CD14-positive monocyte (primary cell): ENCODE results near the gene CXCR4. TPM values are rescaled to one million over a fixed set of nuclear protein-coding genes. Genes with fewer than 3 reads are reported as not detected.

Experiments
- DNase-seq, 3 donors: peaks; one replicate each; pipeline ENCODE4 v3.0.0-alpha.2; 2011 to 2022
- H2AFZ ChIP-seq: 2 replicates; pipeline ENCODE4 v1.6.0; 2012; ENCODE audit warnings: mild to moderate bottlenecking, low read depth, low read length, inconsistent platforms; ENCODE audit not compliant: insufficient read depth, poor library complexity, severe bottlenecking
- H3K27ac ChIP-seq, 2 donors: 1 replicate in 1 of 2; 2 replicates in 1 of 2; pipeline ENCODE4 v1.5.1; 2012 to 2013; ENCODE audit warnings: low read length in 2 of 2, control low read depth in 1 of 2, inconsistent platforms in 1 of 2, low read depth in 1 of 2, mild to moderate bottlenecking in 1 of 2
- H3K27me3 ChIP-seq, 2 donors: one replicate each; pipeline versions ENCODE4 v1.6.0 to v1.6.1; 2011 to 2013; ENCODE audit warnings: low read length in 2 of 2; ENCODE audit not compliant: control insufficient read depth in 2 of 2, insufficient read depth in 2 of 2
- H3K36me3 ChIP-seq, 2 donors: replicated peaks in 1 of 2; 1 replicate in 1 of 2; 2 replicates in 1 of 2; pipeline versions ENCODE4 v1.5.1 to v1.6.1; 2012 to 2013; ENCODE audit warnings: low read length in 2 of 2, control low read depth in 1 of 2, inconsistent platforms in 1 of 2, mild to moderate bottlenecking in 1 of 2; ENCODE audit not compliant: insufficient read depth in 2 of 2, control insufficient read depth in 1 of 2
- H3K4me1 ChIP-seq, 2 donors: 1 replicate in 1 of 2; 2 replicates in 1 of 2; pipeline versions ENCODE4 v1.5.1 to v1.6.1; 2012 to 2013; ENCODE audit warnings: low read length in 2 of 2, control low read depth in 1 of 2, inconsistent platforms in 1 of 2, mild to moderate bottlenecking in 1 of 2, moderate library complexity in 1 of 2; ENCODE audit not compliant: insufficient read depth in 2 of 2, control insufficient read depth in 1 of 2
- H3K4me2 ChIP-seq: replicated peaks from 2 replicates; pipeline ENCODE3; 2012; ENCODE audit warnings: low read length, moderate library complexity, mild to moderate bottlenecking; ENCODE audit not compliant: poor library complexity, severe bottlenecking; ENCODE audit errors: extremely low read depth
- H3K4me3 ChIP-seq, 3 experiments: fragments of 200-600 bp in 1 of 3; sonication (generic) in 1 of 3; replicated peaks in 1 of 3; 1 replicate in 2 of 3; 2 replicates in 1 of 3; pipeline ENCODE4 v1.5.1; 2011 to 2013; ENCODE audit warnings: low read length in 3 of 3, mild to moderate bottlenecking in 3 of 3, control low read depth in 2 of 3, low read depth in 2 of 3, inconsistent platforms in 1 of 3, moderate library complexity in 1 of 3
- H3K79me2 ChIP-seq: 2 replicates; pipeline ENCODE4 v1.6.0; 2012; ENCODE audit warnings: mild to moderate bottlenecking, control low read depth, inconsistent platforms, low read length, moderate library complexity; ENCODE audit not compliant: insufficient read depth
- H3K9ac ChIP-seq: 2 replicates; pipeline ENCODE4 v1.6.0; 2017; ENCODE audit warnings: low read length, mild to moderate bottlenecking; ENCODE audit not compliant: insufficient read depth, poor library complexity, severe bottlenecking
- H3K9me3 ChIP-seq, 2 donors: replicated peaks in 1 of 2; 1 replicate in 1 of 2; 2 replicates in 1 of 2; pipeline versions ENCODE4 v1.5.1 to v1.6.1; 2012 to 2013; ENCODE audit warnings: low read length in 2 of 2, control low read depth in 1 of 2; ENCODE audit not compliant: control insufficient read depth in 1 of 2, insufficient read depth in 1 of 2
- H4K20me1 ChIP-seq: 2 replicates; pipeline ENCODE4 v1.6.0; 2012; ENCODE audit warnings: mild to moderate bottlenecking, low read length, control low read depth, moderate library complexity; ENCODE audit not compliant: insufficient read depth
- H3K27ac Mint-ChIP-seq, 7 donors: one replicate each; pipeline ENCODE4 v1.8.0; 2020; ENCODE audit warnings: mild to moderate bottlenecking in 7 of 7, mixed read lengths in 7 of 7, moderate library complexity in 6 of 7, inconsistent platforms in 2 of 7
- H3K27me3 Mint-ChIP-seq, 3 donors: one replicate each; pipeline ENCODE4 v1.8.0; 2021 to 2022; ENCODE audit warnings: low read depth in 3 of 3, mild to moderate bottlenecking in 3 of 3, mixed read lengths in 3 of 3, moderate library complexity in 3 of 3, inconsistent platforms in 1 of 3
- H3K36me3 Mint-ChIP-seq, 2 donors: one replicate each; pipeline ENCODE4 v1.8.0; 2020; ENCODE audit warnings: mixed read lengths in 2 of 2, inconsistent platforms in 1 of 2, mild to moderate bottlenecking in 1 of 2
- H3K4me1 Mint-ChIP-seq: one replicate; pipeline ENCODE4 v1.8.0; 2020; ENCODE audit warnings: mild to moderate bottlenecking, mixed read lengths
- H3K4me3 Mint-ChIP-seq, 2 donors: one replicate each; pipeline ENCODE4 v1.8.0; 2020; ENCODE audit warnings: mild to moderate bottlenecking in 2 of 2, mixed read lengths in 2 of 2, moderate library complexity in 1 of 2
- H3K9me3 Mint-ChIP-seq, 7 donors: one replicate each; pipeline ENCODE4 v1.8.0; 2020 to 2022; ENCODE audit warnings: mixed read lengths in 7 of 7, mild to moderate bottlenecking in 6 of 7, moderate library complexity in 6 of 7, inconsistent platforms in 2 of 7
- CTCF ChIP-seq: fragments of 200-600 bp; IDR thresholded peaks from one replicate; pipeline ENCODE4 v1.8.0; 2022; ENCODE audit warnings: antibody characterized with exemption, mild to moderate bottlenecking
- WGBS: methylation state at CpG from one replicate; pipeline ENCODE4 v1.1.5; 2013; ENCODE audit warnings: missing lambda C conversion rate; ENCODE audit not compliant: insufficient coverage; 5-methylcytosine and 5-hydroxymethylcytosine counted together
- intact Hi-C, 2 donors: fragments of 100-400 bp; cut with micrococcal nuclease; formaldehyde crosslinking; loops; one replicate each; pipeline versions ENCODE4 v1.15.0 to v1.15.1; 2023
- polyA plus RNA-seq, 3 donors: library from polyadenylated mRNA; depleted of rRNA in 1 of 3; unstranded in 2 of 3; stranded (reverse) in 1 of 3; fragments of 300-500 nt in 2 of 3; fragments of >200 nt in 1 of 3; fragmentation: Illumina TruSeq in 2 of 3; gene quantifications; 1 replicate in 2 of 3; 2 replicates in 1 of 3; pipeline ENCODE4 v1.2.3, GENCODE V29; 2012 to 2021

Gene CXCR4
- polyA plus RNA-seq, 3 donors = 140 to 1,274 (median 391) TPM

- Histone ChIP-seq H4K20me1 (no peaks in the 10 kb centered on the region), H3K9ac (peak overlapping the region; percentile 72), H3K27ac (peak overlapping the region; percentile 65 to 92), H3K4me2 (peak overlapping the region; percentile 65), H3K4me3 (peak overlapping the region; percentile 15 to 58 (median 18)), H3K79me2 (peaks cover 37% of the 10 kb centered on the region), H3K36me3 (no peaks in the 10 kb centered on the region), H2AFZ (peak overlapping the region; percentile 27), H3K27me3 (no peaks in the 10 kb centered on the region), H3K9me3 (no peaks in the 10 kb centered on the region), H3K4me1 (peaks cover 75 to 86% of the 10 kb centered on the region in 2 donors)
- Mint-ChIP-seq H3K36me3 (peaks cover 0 to 6% of the 10 kb centered on the region in 2 donors), H3K27me3 (peaks cover 0 to 1% (median under 1%) of the 10 kb centered on the region in 3 donors), H3K27ac (peak overlapping the region; percentile 91 to 97 (median 96)), H3K9me3 (no peaks in the 10 kb centered on the region), H3K4me3 (peak overlapping the region; percentile 56 to 81), H3K4me1 (peaks cover 91% of the 10 kb centered on the region)
- WGBS = 20% methylated on average over 1 of the region's 10 CpGs
- no peak for TF ChIP-seq CTCF
- intact Hi-C loops = loop anchor here (5.0 kb wide), 3 partner anchors 81 to 196 kb away; no protein-coding TSS in a partner anchor
- DNase-seq = peak; percentile 52 to 56 (median 53)
These were observed 13.6 kb upstream of the CXCR4 start for GRCh38 chr2:136131484-136131960.

GRCh38 chr2:136130511-136130910 is 12.6 kb upstream of the CXCR4 start:
- DNase-seq = no peak
- H3K27me3 ChIP-seq = no peaks in the 10 kb centered on the region
- H4K20me1 ChIP-seq = no peaks in the 10 kb centered on the region
- H3K9ac ChIP-seq = no peak overlapping the region
- H3K79me2 ChIP-seq = peaks cover 35% of the 10 kb centered on the region
- H3K27ac ChIP-seq = peak overlapping the region in 1 of 2 donors; percentile 92
- no peak overlapping the region for H3K4me3 ChIP-seq
- no peaks in the 10 kb centered on the region for H3K36me3 ChIP-seq
- TF ChIP-seq CTCF = no peak
- no peaks in the 10 kb centered on the region for H3K9me3 ChIP-seq
- Mint-ChIP-seq H3K27ac (peak overlapping the region; percentile 91 to 97 (median 96)), H3K4me3 (no peak overlapping the region), H3K9me3 (no peaks in the 10 kb centered on the region), H3K4me1 (peaks cover 91% of the 10 kb centered on the region), H3K36me3 (peaks cover 0 to 7% of the 10 kb centered on the region in 2 donors), H3K27me3 (peaks cover 0 to 1% (median 0%) of the 10 kb centered on the region in 3 donors)
- H2AFZ ChIP-seq = no peak overlapping the region
- intact Hi-C loops = loop anchor here (5.0 kb wide), 3 partner anchors 82 to 197 kb away; no protein-coding TSS in a partner anchor
- no peak overlapping the region for H3K4me2 ChIP-seq
- 100% methylated on average over 1 of the region's 1 CpG for WGBS
- peaks cover 75 to 86% of the 10 kb centered on the region in 2 donors for H3K4me1 ChIP-seq
